ENCODE results near the gene ARHGAP24. TPM values are rescaled to one million over a fixed set of nuclear protein-coding genes. Genes with fewer than 3 reads are reported as not detected.

The ARHGAP24 gene
- total and polyA plus RNA-seq, 4 donors, result 10.0 to 79.4 (median 21.6) TPM

- Histone ChIP-seq H3K27ac (ENCODE audit: low read depth in 1 of 2, low read length in 1 of 2) (peak overlapping the region in 1 of 2 donors; percentile 45), H3K36me3 (ENCODE audit: control insufficient read depth in 4 of 4, insufficient read depth in 4 of 4, low read length in 4 of 4) (no peaks in the 10 kb centered on the region), H3K4me3 (no peak overlapping the region), H3K4me1 (ENCODE audit: control insufficient read depth in 5 of 5, insufficient read depth in 5 of 5, low read length in 5 of 5) (peaks cover 0 to 53% (median 17%) of the 10 kb centered on the region in 5 donors), H3K9ac (ENCODE audit: insufficient read depth in 1 of 2, low read length in 2 of 2) (peak overlapping the region in 1 of 2 donors; percentile 52), H3K27me3 (ENCODE audit: control insufficient read depth in 3 of 3, insufficient read depth in 3 of 3, low read length in 2 of 3) (no peaks in the 10 kb centered on the region), H3K9me3 (ENCODE audit: control insufficient read depth in 4 of 4, insufficient read depth in 3 of 4, low read length in 3 of 4) (no peaks in the 10 kb centered on the region)
- DNase-seq, result peak; percentile 93 to 98 (median 98)
- 30 to 44% methylated on average over 7 of the region's 7 CpGs for WGBS, 2 donors
- no peak for TF ChIP-seq CTCF (IDR thresholded peaks at IDR 0.05; ENCODE audit: control extremely low read depth, extremely low read depth)
- ATAC-seq (ENCODE audit: insufficient read depth, low FRiP score), result peak; percentile 43
Measured at GRCh38 chr4:85761803-85762528, 287.0 kb downstream of the ARHGAP24 start.

- Histone ChIP-seq H3K27ac (ENCODE audit: low read depth in 1 of 2, low read length in 1 of 2) (peak overlapping the region in 1 of 2 donors; percentile 45), H3K9me3 (ENCODE audit: control insufficient read depth in 4 of 4, insufficient read depth in 3 of 4, low read length in 3 of 4) (no peaks in the 10 kb centered on the region), H3K9ac (ENCODE audit: insufficient read depth in 1 of 2, low read length in 2 of 2) (peak overlapping the region in 1 of 2 donors; percentile 52), H3K4me3 (no peak overlapping the region), H3K27me3 (ENCODE audit: control insufficient read depth in 3 of 3, insufficient read depth in 3 of 3, low read length in 2 of 3) (no peaks in the 10 kb centered on the region), H3K4me1 (ENCODE audit: control insufficient read depth in 5 of 5, insufficient read depth in 5 of 5, low read length in 5 of 5) (peaks cover 0 to 57% (median 17%) of the 10 kb centered on the region in 5 donors), H3K36me3 (ENCODE audit: control insufficient read depth in 4 of 4, insufficient read depth in 4 of 4, low read length in 4 of 4) (no peaks in the 10 kb centered on the region)
- 49% methylated on average over 2 of the region's 2 CpGs for WGBS, 2 donors
- DNase-seq (peak; percentile 24 to 72 (median 66)), ATAC-seq (ENCODE audit: insufficient read depth, low FRiP score) (no peak)
- no peak for TF ChIP-seq CTCF (IDR thresholded peaks at IDR 0.05; ENCODE audit: control extremely low read depth, extremely low read depth)
Measured at GRCh38 chr4:85762529-85762871, 287.6 kb downstream of the ARHGAP24 start.

GRCh38 chr4:85763202-85763601 is 288.3 kb downstream of the ARHGAP24 start:
- no peak for ATAC-seq (ENCODE audit: insufficient read depth, low FRiP score)
- DNase-seq, result no peak
- Histone ChIP-seq H3K36me3 (ENCODE audit: control insufficient read depth in 4 of 4, insufficient read depth in 4 of 4, low read length in 4 of 4) (no peaks in the 10 kb centered on the region), H3K27ac (ENCODE audit: low read depth in 1 of 2, low read length in 1 of 2) (peak overlapping the region in 1 of 2 donors; percentile 63), H3K4me3 (no peak overlapping the region), H3K27me3 (ENCODE audit: control insufficient read depth in 3 of 3, insufficient read depth in 3 of 3, low read length in 2 of 3) (no peaks in the 10 kb centered on the region), H3K9me3 (ENCODE audit: control insufficient read depth in 4 of 4, insufficient read depth in 3 of 4, low read length in 3 of 4) (no peaks in the 10 kb centered on the region), H3K9ac (ENCODE audit: insufficient read depth in 1 of 2, low read length in 2 of 2) (no peak overlapping the region), H3K4me1 (ENCODE audit: control insufficient read depth in 5 of 5, insufficient read depth in 5 of 5, low read length in 5 of 5) (peaks cover 0 to 60% (median 17%) of the 10 kb centered on the region in 5 donors)
- 44 to 48% methylated on average over 2 of the region's 2 CpGs for WGBS, 2 donors
- TF ChIP-seq CTCF (IDR thresholded peaks at IDR 0.05; ENCODE audit: control extremely low read depth, extremely low read depth), result no peak

Data from lung (tissue), 12 donors.